HL-60/S4 treated with retinoic acid at 250 ng/mL for 4 days and 3 days (cell line): Measurements from ENCODE around the gene RASGRP4.
"Not testable (repeated sequence)": the region's sequence is repeated elsewhere in the genome, so short reads cannot be mapped to it uniquely, and the experiment has no call there.

Experiments
- in situ Hi-C: fragments of 300-500 bp; cut with MboI; formaldehyde crosslinking; loops from 2 replicates; pipeline ENCODE4 v1.7.0; 2022; ENCODE audit warnings: low sequenced_read_pairs

RASGRP4 gene

DNA sequence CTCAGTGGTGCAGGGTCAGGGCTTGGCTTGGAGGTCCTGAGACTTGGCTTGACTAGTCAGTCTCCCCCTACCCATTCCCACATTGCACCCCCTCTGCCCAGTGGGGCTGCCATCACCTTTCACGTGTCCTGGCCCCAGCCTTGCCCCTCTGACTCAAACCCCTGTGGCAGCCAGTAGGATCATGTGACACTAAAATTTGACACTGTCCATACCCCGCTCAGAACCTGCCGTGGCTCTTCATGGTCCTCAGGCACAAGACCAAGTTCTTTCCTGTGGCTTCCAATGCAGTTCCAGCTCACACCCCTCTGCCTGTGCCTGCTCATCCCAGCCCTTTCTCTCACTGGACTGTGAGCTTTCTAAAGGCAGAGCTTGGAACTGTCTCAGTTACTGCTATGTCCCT, 49.4 kb downstream of the RASGRP4 start:
- in situ Hi-C loops, result no loop called here

- in situ Hi-C loops, result no loop called here
Measured at GRCh38 chr19:38375748-38376147, 50.3 kb downstream of the RASGRP4 start.

- in situ Hi-C loops, result no loop called here
Measured at GRCh38 chr19:38375098-38375493, 50.9 kb downstream of the RASGRP4 start.

GRCh38 chr19:38374332-38375097, 51.5 kb downstream of the RASGRP4 start, which contains the start of gene PSMD8:
TSS of gene PSMD8 (plus strand) at chr19:38374571. CDS start at chr19:38374602, 31 bp downstream.
- in situ Hi-C loops, result no loop called here

DNA sequence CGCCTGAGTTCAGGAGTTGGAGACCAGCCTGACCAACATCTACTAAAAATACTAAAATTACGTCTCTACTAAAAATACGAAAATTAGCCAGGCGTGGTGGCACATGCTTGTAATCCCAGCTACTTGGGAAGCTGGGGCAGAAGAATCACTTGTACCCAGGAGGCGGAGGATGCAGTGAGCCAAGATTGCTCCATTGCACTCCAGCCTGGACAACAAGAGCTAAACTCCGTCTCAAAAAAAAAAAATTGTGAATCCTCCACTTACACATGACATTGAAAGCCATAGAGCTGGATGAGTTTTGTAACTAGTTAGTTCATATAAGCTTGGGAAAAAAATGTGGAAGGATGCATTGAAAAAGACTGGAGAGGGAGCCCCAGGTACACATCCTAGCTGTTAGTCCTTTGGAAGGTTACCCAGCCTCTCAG, 52.1 kb downstream of the RASGRP4 start:
- in situ Hi-C loops, result no loop called here

DNA sequence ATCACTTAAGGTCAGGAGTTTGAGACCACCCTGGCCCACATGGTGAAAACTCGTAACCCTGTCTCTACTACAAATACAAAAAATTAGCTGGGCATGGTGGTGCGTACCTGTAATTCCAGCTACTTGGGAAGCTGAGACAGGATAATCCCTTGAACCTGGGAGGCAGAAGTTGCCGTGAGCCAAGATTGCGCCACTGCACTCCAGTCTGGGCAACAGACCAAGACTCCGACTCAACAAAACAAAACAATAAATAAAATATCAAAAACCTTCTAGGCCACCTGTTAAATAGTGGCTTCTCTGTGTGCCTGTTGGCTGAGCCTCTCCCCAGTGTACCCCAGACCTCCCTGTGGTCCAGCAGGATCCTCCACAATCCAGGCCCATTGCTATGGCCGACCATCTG, 54.9 kb downstream of the RASGRP4 start:
- in situ Hi-C loops, result no loop called here

DNA sequence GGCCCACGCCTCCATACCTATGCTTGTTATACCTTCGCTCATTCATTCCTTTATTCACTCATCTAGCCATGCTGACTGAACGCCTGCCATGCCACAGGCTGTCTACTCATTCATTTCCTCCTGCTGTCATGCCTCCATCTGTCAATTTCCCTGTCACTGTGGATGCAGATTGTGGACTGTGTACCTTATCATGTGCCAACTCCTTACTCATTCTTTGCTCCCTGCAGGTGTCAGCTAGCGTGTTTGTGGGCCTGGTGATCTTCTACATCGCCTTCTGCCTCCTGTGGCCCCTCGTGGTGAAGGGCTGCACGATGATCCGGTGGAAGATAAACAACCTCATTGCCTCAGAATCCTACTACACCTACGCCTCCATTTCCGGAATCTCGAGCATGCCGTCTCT, 55.7 kb downstream of the RASGRP4 start:
- in situ Hi-C loops, result no loop called here

- in situ Hi-C loops, result no loop called here
Measured at GRCh38 chr19:38369584-38369983, 56.4 kb downstream of the RASGRP4 start.

GRCh38 chr19:38367041-38367440, 59.0 kb downstream of the RASGRP4 start:
- in situ Hi-C loops, result no loop called here

GRCh38 chr19:38362946-38363688, 62.9 kb downstream of the RASGRP4 start:
- in situ Hi-C loops, result not testable (repeated sequence)

DNA sequence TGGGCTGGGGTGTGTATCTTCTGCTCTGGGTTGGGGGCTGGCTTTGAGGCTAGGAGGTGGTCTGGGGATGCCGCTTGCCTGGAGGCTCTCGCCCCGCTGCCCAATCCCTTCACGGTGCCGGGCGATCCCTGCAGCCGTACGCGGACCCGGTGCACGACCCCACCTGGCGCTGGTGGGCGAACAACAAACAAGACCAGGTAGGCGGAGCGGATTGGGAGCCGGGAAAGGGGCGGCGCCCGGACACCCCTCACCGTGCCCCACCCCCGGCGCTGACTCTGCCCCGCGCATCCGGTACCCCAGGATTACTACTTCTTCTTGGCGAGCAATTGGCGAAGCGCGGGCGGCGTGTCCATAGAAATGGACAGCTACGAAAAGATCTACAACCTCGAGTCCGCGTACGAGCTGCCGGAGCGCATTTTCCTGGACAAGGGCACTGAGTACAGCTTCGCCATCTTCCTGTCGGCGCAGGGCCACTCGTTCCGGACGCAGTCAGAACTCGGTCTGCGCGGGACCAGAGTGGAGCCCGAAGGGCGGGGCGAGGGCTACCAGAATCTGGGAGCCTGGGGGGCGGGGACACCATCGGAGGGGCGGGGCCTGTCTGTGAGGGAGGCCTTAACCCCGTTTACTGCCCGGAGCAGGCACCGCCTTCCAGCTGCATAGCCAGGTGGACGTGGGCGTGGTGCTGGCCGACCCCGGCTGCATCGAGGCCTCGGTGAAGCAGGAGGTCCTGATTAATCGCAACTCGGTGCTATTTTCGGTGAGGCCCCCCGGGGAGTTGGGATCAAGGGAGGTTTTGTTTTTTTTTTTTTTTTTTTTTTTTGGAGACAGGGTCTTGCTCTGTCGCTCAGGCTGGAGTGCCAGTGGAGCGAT, 63.7 kb downstream of the RASGRP4 start:
- in situ Hi-C loops, result no loop called here

DNA sequence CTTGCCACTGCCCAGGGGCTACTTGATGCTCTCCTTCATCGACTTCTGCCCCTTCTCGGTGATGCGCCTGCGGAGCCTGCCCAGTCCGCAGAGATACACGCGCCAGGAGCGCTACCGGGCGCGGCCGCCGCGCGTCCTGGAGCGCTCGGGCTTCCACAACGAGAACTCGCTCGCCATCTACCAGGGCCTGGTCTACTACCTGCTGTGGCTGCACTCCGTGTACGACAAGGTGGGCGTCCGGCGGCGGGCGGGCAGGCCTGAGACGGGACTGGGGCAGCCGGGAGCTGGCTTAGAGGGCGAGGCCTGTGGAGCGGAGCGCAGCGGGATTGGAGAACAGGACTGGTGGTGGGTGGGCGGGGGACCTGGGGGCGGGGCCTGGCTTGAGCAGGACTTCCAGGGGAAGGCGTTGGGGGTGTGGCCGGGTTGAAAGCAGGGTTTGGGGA, 64.4 kb downstream of the RASGRP4 start:
- in situ Hi-C loops, result no loop called here

- in situ Hi-C loops, result no loop called here
Measured at GRCh38 chr19:38360839-38361631, 65.0 kb downstream of the RASGRP4 start.

DNA sequence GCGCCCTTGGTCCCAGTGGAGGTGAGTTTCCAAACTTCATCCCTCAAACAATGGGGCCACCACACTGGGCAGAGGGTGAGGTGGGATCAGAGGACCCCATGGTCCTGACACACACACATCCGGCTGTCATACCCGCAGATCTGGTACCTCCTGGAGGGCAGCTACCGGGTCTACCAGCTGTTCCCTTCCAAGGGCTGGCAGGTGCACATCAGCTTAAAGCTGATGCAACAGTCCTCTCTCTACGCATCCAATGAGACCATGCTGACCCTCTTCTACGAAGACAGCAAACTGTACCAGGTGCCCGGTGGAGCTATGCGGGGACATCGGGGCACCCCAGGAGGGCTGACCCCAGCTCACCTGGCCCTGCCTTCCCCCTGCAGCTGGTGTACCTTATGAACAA, 65.7 kb downstream of the RASGRP4 start:
- in situ Hi-C loops, result no loop called here

- in situ Hi-C loops, result no loop called here
Measured at GRCh38 chr19:38359242-38360021, 66.6 kb downstream of the RASGRP4 start.
